ENCODE results near the gene MON2. TPM values are rescaled to one million over a fixed set of nuclear protein-coding genes. Genes with fewer than 3 reads are reported as not detected.

Gene MON2
- total and polyA plus RNA-seq, 2 of the 13 experiments (the other 11 are each of a cell fraction or from before 2014, with no cell fraction given), result 10.5 to 24.8 TPM

DNA sequence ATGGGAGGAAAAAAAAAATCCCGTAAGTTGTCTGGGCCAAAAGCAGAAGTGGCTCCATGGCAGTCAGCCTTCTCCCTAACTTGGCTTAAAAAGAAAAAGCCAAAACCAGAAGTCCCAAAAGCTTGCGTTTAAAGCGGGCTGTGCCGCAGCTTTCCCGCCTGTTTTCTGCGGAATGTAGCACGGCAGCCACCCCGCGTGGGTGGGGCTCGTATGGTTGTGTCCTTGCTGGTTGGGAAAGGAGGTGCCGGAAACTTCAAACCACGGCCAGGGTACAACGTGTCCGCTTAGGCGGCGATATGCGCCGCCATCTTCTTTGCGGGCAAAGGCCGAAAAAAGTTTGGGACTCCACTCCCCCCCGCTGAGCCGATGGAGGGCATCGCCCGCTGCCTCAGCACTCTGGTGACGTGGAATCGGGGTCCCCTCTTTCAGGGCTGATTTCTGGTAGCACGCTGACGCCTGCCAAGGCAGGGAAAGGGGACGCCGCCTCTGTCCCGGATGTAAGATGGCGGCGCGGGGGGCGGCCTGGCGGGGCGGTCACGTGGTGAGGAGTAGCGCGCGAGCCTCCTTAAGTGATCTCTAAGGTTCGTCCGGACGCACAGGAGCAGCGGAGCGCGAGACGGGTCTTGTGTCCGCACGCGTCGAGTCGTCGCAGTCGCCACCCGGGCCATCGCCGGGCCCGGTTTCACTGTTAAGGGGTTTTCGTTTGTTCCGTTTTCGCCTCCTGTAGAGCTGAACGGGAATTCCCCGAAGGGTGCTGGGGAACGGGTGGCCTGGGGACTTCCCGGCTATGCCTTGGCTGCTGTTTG is 135.8 kb downstream of the MON2 start (continued):
- TF ChIP-seq, protein P1, sequence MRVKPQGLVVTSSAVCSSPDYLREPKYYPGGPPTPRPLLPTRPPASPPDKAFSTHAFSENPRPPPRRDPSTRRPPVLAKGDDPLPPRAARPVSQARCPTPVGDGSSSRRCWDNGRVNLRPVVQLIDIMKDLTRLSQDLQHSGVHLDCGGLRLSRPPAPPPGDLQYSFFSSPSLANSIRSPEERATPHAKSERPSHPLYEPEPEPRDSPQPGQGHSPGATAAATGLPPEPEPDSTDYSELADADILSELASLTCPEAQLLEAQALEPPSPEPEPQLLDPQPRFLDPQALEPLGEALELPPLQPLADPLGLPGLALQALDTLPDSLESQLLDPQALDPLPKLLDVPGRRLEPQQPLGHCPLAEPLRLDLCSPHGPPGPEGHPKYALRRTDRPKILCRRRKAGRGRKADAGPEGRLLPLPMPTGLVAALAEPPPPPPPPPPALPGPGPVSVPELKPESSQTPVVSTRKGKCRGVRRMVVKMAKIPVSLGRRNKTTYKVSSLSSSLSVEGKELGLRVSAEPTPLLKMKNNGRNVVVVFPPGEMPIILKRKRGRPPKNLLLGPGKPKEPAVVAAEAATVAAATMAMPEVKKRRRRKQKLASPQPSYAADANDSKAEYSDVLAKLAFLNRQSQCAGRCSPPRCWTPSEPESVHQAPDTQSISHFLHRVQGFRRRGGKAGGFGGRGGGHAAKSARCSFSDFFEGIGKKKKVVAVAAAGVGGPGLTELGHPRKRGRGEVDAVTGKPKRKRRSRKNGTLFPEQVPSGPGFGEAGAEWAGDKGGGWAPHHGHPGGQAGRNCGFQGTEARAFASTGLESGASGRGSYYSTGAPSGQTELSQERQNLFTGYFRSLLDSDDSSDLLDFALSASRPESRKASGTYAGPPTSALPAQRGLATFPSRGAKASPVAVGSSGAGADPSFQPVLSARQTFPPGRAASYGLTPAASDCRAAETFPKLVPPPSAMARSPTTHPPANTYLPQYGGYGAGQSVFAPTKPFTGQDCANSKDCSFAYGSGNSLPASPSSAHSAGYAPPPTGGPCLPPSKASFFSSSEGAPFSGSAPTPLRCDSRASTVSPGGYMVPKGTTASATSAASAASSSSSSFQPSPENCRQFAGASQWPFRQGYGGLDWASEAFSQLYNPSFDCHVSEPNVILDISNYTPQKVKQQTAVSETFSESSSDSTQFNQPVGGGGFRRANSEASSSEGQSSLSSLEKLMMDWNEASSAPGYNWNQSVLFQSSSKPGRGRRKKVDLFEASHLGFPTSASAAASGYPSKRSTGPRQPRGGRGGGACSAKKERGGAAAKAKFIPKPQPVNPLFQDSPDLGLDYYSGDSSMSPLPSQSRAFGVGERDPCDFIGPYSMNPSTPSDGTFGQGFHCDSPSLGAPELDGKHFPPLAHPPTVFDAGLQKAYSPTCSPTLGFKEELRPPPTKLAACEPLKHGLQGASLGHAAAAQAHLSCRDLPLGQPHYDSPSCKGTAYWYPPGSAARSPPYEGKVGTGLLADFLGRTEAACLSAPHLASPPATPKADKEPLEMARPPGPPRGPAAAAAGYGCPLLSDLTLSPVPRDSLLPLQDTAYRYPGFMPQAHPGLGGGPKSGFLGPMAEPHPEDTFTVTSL (CRISPR knock-in tag; IDR thresholded peaks at IDR 0.05; ENCODE audit: borderline replicate concordance), result no peak; the same call in 1 of the 2 replicates
- TF ChIP-seq SNRNP70 (IDR thresholded peaks at IDR 0.05; ENCODE audit: low read depth, low read length), result no peak
- TF ChIP-seq ZNF251 (CRISPR knock-in tag; IDR thresholded peaks at IDR 0.05), result no peak
- peak; percentile 45; the same call in 1 of the 2 replicates for TF ChIP-seq ZNF292 (CRISPR knock-in tag; IDR thresholded peaks at IDR 0.05; ENCODE audit: borderline replicate concordance, low read depth)
- TF ChIP-seq HOXA3 (CRISPR knock-in tag; IDR thresholded peaks at IDR 0.05), result peak; percentile 99
- no peak for TF ChIP-seq STAG1 (CRISPR knock-in tag; IDR thresholded peaks at IDR 0.05)
- TF ChIP-seq ZNF615 (CRISPR knock-in tag; IDR thresholded peaks at IDR 0.05; ENCODE audit: borderline replicate concordance), result peak; percentile 38; the same call in 1 of the 2 replicates
- TF ChIP-seq ZBTB38 (CRISPR knock-in tag; IDR thresholded peaks at IDR 0.05), result peak; percentile 71
- TF ChIP-seq MED1 (CRISPR knock-in tag; IDR thresholded peaks at IDR 0.05), result peak; percentile 64; the same call in 1 of the 2 replicates
- no peak; the same call in 1 of the 2 replicates for TF ChIP-seq RARA (CRISPR knock-in tag; IDR thresholded peaks at IDR 0.05)
- no peak for TF ChIP-seq CENPX (CRISPR knock-in tag; IDR thresholded peaks at IDR 0.05)
- TF ChIP-seq, protein P2, sequence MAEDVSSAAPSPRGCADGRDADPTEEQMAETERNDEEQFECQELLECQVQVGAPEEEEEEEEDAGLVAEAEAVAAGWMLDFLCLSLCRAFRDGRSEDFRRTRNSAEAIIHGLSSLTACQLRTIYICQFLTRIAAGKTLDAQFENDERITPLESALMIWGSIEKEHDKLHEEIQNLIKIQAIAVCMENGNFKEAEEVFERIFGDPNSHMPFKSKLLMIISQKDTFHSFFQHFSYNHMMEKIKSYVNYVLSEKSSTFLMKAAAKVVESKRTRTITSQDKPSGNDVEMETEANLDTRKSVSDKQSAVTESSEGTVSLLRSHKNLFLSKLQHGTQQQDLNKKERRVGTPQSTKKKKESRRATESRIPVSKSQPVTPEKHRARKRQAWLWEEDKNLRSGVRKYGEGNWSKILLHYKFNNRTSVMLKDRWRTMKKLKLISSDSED (CRISPR knock-in tag; IDR thresholded peaks at IDR 0.05), result peak; percentile 88; the same call in 1 of the 2 replicates
- peak; percentile 65; the same call in 1 of the 2 replicates for TF ChIP-seq KLF6 (CRISPR knock-in tag; IDR thresholded peaks at IDR 0.05)
- peak; percentile 89 for TF ChIP-seq ZNF598 (CRISPR knock-in tag; IDR thresholded peaks at IDR 0.05; ENCODE audit: borderline replicate concordance)
- TF ChIP-seq ZNF891 (CRISPR knock-in tag; IDR thresholded peaks at IDR 0.05), result peak; percentile 71; the same call in 1 of the 2 replicates
- peak; percentile 26; the same call in 1 of the 2 replicates for TF ChIP-seq PCBP1 (IDR thresholded peaks at IDR 0.05; ENCODE audit: borderline replicate concordance, low read depth, low read length)
- TF ChIP-seq, protein P3, sequence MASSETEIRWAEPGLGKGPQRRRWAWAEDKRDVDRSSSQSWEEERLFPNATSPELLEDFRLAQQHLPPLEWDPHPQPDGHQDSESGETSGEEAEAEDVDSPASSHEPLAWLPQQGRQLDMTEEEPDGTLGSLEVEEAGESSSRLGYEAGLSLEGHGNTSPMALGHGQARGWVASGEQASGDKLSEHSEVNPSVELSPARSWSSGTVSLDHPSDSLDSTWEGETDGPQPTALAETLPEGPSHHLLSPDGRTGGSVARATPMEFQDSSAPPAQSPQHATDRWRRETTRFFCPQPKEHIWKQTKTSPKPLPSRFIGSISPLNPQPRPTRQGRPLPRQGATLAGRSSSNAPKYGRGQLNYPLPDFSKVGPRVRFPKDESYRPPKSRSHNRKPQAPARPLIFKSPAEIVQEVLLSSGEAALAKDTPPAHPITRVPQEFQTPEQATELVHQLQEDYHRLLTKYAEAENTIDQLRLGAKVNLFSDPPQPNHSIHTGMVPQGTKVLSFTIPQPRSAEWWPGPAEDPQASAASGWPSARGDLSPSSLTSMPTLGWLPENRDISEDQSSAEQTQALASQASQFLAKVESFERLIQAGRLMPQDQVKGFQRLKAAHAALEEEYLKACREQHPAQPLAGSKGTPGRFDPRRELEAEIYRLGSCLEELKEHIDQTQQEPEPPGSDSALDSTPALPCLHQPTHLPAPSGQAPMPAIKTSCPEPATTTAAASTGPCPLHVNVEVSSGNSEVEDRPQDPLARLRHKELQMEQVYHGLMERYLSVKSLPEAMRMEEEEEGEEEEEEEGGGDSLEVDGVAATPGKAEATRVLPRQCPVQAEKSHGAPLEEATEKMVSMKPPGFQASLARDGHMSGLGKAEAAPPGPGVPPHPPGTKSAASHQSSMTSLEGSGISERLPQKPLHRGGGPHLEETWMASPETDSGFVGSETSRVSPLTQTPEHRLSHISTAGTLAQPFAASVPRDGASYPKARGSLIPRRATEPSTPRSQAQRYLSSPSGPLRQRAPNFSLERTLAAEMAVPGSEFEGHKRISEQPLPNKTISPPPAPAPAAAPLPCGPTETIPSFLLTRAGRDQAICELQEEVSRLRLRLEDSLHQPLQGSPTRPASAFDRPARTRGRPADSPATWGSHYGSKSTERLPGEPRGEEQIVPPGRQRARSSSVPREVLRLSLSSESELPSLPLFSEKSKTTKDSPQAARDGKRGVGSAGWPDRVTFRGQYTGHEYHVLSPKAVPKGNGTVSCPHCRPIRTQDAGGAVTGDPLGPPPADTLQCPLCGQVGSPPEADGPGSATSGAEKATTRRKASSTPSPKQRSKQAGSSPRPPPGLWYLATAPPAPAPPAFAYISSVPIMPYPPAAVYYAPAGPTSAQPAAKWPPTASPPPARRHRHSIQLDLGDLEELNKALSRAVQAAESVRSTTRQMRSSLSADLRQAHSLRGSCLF (CRISPR knock-in tag; IDR thresholded peaks at IDR 0.05; ENCODE audit: borderline replicate concordance), result no peak; the same call in none of the 2 replicates
